DND-41 (cell line): ENCODE data around the gene NDRG2.

Experiments used
- ATAC-seq: fragments of 200-7000 bp; cut with Tn5 transposase; 3 replicates; pipeline ENCODE4 v1.9.1; 2021; ENCODE audit warnings: low read depth; ENCODE audit not compliant: insufficient read depth
- DNase-seq: peaks from one replicate; pipeline ENCODE4 v3.0.0-alpha.2; 2020
- H2AFZ ChIP-seq: 2 replicates; pipeline ENCODE4 v1.6.0; 2012; ENCODE audit warnings: low read depth, low read length
- H3K27ac ChIP-seq: 2 replicates; pipeline ENCODE4 v1.5.1; 2012; ENCODE audit warnings: low read length, inconsistent platforms
- H3K27me3 ChIP-seq: fragments of 200-600 bp; sonication (generic); 2 replicates; pipeline ENCODE4 v1.6.0; 2012; ENCODE audit warnings: low read length, mild to moderate bottlenecking, inconsistent platforms; ENCODE audit not compliant: insufficient read depth, poor library complexity
- H3K36me3 ChIP-seq: 2 replicates; pipeline ENCODE4 v1.5.1; 2012; ENCODE audit warnings: low read length, inconsistent platforms; ENCODE audit not compliant: insufficient read depth
- H3K4me1 ChIP-seq: 2 replicates; pipeline ENCODE4 v1.5.1; 2012; ENCODE audit warnings: mild to moderate bottlenecking, low read length; ENCODE audit not compliant: insufficient read depth
- H3K4me2 ChIP-seq: 2 replicates; pipeline ENCODE4 v1.6.0; 2012; ENCODE audit warnings: mild to moderate bottlenecking, moderate library complexity, low read length, inconsistent platforms; ENCODE audit not compliant: insufficient read depth
- H3K4me3 ChIP-seq, 2 experiments: fragments of 200-600 bp in 1 of 2; shearing (Covaris generic) in 1 of 2; 2 replicates each; pipeline ENCODE4 v1.5.1; 2012 to 2016; ENCODE audit warnings: inconsistent platforms in 2 of 2, low read length in 2 of 2, mild to moderate bottlenecking in 2 of 2, low read depth in 1 of 2, moderate library complexity in 1 of 2
- H3K79me2 ChIP-seq: 2 replicates; pipeline ENCODE4 v1.6.0; 2012; ENCODE audit warnings: low read length, inconsistent platforms; ENCODE audit not compliant: insufficient read depth
- H3K9ac ChIP-seq: 2 replicates; pipeline ENCODE4 v1.6.0; 2012; ENCODE audit warnings: low read depth, mild to moderate bottlenecking, inconsistent platforms, low read length, moderate library complexity
- H3K9me3 ChIP-seq: 2 replicates; pipeline ENCODE4 v1.5.1; 2012; ENCODE audit warnings: low read length, moderate library complexity, mild to moderate bottlenecking, inconsistent platforms; ENCODE audit not compliant: insufficient read depth, severe bottlenecking
- H4K20me1 ChIP-seq: 2 replicates; pipeline ENCODE4 v1.6.0; 2012; ENCODE audit warnings: low read length; ENCODE audit not compliant: insufficient read depth
- EZH2 ChIP-seq: IDR thresholded peaks from 3 replicates; pipeline ENCODE4 v1.6.1; 2012; ENCODE audit warnings: borderline replicate concordance, low read depth, mild to moderate bottlenecking, moderate library complexity, low read length, inconsistent platforms; ENCODE audit not compliant: severe bottlenecking
- TF ChIP-seq, protein P1 (sequence below): IDR thresholded peaks from 2 replicates; pipeline ENCODE4 v1.5.1; 2012; ENCODE audit warnings: borderline replicate concordance, low read length, moderate library complexity, mild to moderate bottlenecking; ENCODE audit not compliant: poor library complexity, severe bottlenecking; ENCODE audit errors: extremely low read depth

NDRG2 gene

DNA sequence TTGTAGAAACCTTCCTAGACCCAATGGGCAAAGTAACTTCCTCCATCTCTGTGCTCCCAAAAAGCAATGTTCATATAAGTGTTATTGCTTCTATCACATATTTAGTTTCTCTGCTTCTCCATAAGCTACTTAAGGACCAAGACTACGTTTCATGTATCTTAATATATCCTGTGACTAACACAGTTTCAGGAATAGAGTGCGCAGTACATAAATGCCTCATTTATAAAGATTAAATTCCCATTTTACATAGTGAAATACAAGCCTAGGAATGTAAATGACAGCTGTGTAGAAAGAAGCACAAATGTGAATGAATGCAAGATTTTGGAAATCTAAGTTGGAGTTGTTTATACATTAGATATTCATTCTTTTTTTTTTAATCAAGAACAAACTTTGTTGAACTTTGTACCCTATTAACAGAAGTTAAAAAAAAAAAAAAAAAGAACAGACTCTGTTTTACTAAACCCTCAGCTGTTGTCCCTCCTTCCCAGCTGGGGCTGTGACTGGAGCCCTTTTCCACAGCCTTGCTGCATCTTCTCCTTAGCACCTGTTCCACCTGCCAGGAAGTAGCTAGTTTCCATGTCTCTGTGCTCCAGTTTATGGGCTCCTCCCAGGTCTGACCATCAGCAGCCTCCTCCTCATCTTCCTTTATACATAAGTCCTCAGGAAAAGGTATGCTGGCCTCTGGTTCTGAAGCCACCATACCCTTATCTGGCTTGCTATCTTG, 42.1 kb downstream of the NDRG2 start:
- no peak for TF ChIP-seq EZH2
- TF ChIP-seq, protein P1, sequence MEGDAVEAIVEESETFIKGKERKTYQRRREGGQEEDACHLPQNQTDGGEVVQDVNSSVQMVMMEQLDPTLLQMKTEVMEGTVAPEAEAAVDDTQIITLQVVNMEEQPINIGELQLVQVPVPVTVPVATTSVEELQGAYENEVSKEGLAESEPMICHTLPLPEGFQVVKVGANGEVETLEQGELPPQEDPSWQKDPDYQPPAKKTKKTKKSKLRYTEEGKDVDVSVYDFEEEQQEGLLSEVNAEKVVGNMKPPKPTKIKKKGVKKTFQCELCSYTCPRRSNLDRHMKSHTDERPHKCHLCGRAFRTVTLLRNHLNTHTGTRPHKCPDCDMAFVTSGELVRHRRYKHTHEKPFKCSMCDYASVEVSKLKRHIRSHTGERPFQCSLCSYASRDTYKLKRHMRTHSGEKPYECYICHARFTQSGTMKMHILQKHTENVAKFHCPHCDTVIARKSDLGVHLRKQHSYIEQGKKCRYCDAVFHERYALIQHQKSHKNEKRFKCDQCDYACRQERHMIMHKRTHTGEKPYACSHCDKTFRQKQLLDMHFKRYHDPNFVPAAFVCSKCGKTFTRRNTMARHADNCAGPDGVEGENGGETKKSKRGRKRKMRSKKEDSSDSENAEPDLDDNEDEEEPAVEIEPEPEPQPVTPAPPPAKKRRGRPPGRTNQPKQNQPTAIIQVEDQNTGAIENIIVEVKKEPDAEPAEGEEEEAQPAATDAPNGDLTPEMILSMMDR, result no peak
- no peaks in the 10 kb centered on the region for H3K79me2 ChIP-seq
- H3K4me1 ChIP-seq, result no peaks in the 10 kb centered on the region
- ATAC-seq (no peak), DNase-seq (no peak)
- no peak overlapping the region for H2AFZ ChIP-seq
- no peaks in the 10 kb centered on the region for H3K9me3 ChIP-seq
- H3K9ac ChIP-seq, result no peak overlapping the region
- no peak overlapping the region for H3K4me2 ChIP-seq
- no peak overlapping the region for H3K4me3 ChIP-seq
- peaks cover 7% of the 10 kb centered on the region for H3K27me3 ChIP-seq
- no peak overlapping the region for H3K27ac ChIP-seq
- no peaks in the 10 kb centered on the region for H4K20me1 ChIP-seq
- H3K36me3 ChIP-seq, result no peaks in the 10 kb centered on the region

DNA sequence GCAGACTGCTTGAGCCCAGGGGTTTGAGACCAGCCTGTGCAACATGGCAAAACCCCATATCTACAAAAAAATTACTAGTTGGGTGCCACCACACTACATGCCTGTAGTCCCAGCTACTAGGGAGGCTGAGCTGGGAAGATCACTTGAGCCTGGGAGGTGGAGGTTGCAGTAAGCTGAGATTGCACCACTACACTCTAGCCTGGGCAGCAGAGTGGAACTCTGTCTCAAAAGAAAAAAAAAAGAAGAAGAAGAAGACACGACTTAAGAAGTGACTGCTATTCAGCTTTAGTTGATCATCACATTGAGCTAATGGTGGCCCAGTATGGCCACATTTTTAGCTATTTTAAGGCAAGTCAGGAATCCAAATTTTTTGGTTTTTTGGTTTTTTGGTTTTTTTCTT, 44.0 kb downstream of the NDRG2 start:
- Histone ChIP-seq H3K36me3 (no peaks in the 10 kb centered on the region), H3K9ac (no peak overlapping the region), H3K4me3 (no peak overlapping the region), H4K20me1 (no peaks in the 10 kb centered on the region), H2AFZ (no peak overlapping the region), H3K27ac (no peak overlapping the region), H3K9me3 (no peaks in the 10 kb centered on the region), H3K79me2 (no peaks in the 10 kb centered on the region), H3K4me2 (no peak overlapping the region), H3K4me1 (no peaks in the 10 kb centered on the region), H3K27me3 (peaks cover 11% of the 10 kb centered on the region)
- no peak for TF ChIP-seq EZH2
- TF ChIP-seq, protein P1, result no peak
- DNase-seq, result no peak
- ATAC-seq, result no peak

DNA sequence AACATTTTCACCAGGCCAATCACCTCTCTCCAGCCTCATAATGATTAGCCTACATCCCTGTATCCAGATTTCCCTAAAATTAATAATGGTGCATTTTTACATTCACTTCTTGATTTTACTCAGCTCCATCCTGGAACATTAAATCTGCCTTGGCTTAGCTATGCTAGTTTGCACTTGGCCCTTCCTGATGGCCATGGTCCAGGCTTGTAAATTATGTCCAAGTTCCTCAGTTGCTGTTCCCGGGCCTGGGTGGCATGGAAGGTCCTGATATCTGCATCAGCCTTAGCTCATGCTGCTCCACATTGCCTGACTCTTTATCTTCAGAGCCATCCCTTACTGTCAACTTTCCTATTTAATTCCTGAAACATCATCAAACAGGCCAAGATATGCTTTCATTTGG, 46.2 kb downstream of the NDRG2 start:
- H3K9me3 ChIP-seq, result no peaks in the 10 kb centered on the region
- no peaks in the 10 kb centered on the region for H4K20me1 ChIP-seq
- H3K4me2 ChIP-seq, result no peak overlapping the region
- no peak overlapping the region for H2AFZ ChIP-seq
- no peak overlapping the region for H3K27ac ChIP-seq
- no peak overlapping the region for H3K9ac ChIP-seq
- no peaks in the 10 kb centered on the region for H3K4me1 ChIP-seq
- H3K27me3 ChIP-seq, result peaks cover 11% of the 10 kb centered on the region
- no peak for TF ChIP-seq EZH2
- TF ChIP-seq, protein P1, result no peak
- no peak overlapping the region for H3K4me3 ChIP-seq
- ATAC-seq, result no peak
- no peaks in the 10 kb centered on the region for H3K36me3 ChIP-seq
- no peak for DNase-seq
- H3K79me2 ChIP-seq, result no peaks in the 10 kb centered on the region

DNA sequence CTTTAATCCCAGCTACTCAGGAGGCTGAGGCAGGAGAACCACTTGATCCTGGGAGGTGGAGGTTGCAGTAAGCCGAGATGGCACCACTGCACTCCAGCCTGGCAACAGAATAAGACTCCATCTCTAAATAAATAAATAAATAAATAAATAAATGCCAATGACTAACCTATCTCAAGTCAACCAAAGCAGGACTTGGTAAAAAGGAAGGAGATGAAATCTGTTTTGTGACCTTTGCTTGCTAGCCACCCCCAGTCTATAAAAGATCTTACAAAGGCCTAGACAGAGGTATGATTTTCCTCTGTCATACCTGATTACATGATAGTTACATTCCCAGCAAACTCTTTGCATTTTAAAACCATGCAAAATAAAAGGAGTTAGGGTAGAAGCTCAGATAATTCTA, 48.6 kb downstream of the NDRG2 start:
- H3K36me3 ChIP-seq, result no peaks in the 10 kb centered on the region
- no peak overlapping the region for H3K27ac ChIP-seq
- H3K4me3 ChIP-seq, result no peak overlapping the region
- H2AFZ ChIP-seq, result no peak overlapping the region
- DNase-seq (no peak), ATAC-seq (no peak)
- TF ChIP-seq EZH2, result no peak
- no peaks in the 10 kb centered on the region for H4K20me1 ChIP-seq
- no peaks in the 10 kb centered on the region for H3K79me2 ChIP-seq
- H3K9me3 ChIP-seq, result no peaks in the 10 kb centered on the region
- peaks cover 18% of the 10 kb centered on the region for H3K27me3 ChIP-seq
- peaks cover 5% of the 10 kb centered on the region for H3K4me1 ChIP-seq
- H3K4me2 ChIP-seq, result no peak overlapping the region
- no peak overlapping the region for H3K9ac ChIP-seq
